Measurements from ENCODE around the gene PACSIN3. TPM values are rescaled to one million over a fixed set of nuclear protein-coding genes. Genes with fewer than 3 reads are reported as not detected.

Gene PACSIN3
- total and polyA plus RNA-seq, 2 of the 13 experiments (the other 11 are each of a cell fraction or from before 2014, with no cell fraction given) = 47.9 to 93.3 TPM

- TF ChIP-seq MEF2D (CRISPR knock-in tag; IDR thresholded peaks at IDR 0.05) = no peak
- TF ChIP-seq ZNF432 (CRISPR knock-in tag; IDR thresholded peaks at IDR 0.05; ENCODE audit: borderline replicate concordance) = no peak
- TF ChIP-seq HOMEZ (CRISPR knock-in tag; IDR thresholded peaks at IDR 0.05; ENCODE audit: low read depth) = 0 out of 2 replicates have a peak, but pooled peaks have one; percentile 26
- TF ChIP-seq TBP (CRISPR knock-in tag; IDR thresholded peaks at IDR 0.05) = no peak
- TF ChIP-seq TEAD3 (CRISPR knock-in tag; optimal IDR thresholded peaks at IDR 0.05; ENCODE audit: borderline replicate concordance) = no peak
- TF ChIP-seq ZNF639 (CRISPR knock-in tag; conservative IDR thresholded peaks at IDR 0.05) = peak; percentile 26; the same call in 1 of the 2 replicates
- TF ChIP-seq NFATC3 (CRISPR knock-in tag; IDR thresholded peaks at IDR 0.05) = no peak
- TF ChIP-seq ZBTB20 (CRISPR knock-in tag; IDR thresholded peaks at IDR 0.05; ENCODE audit: borderline replicate concordance, low read depth) = peak; percentile 54; the same call in 1 of the 2 replicates
- no peak for TF ChIP-seq SOX13 (IDR thresholded peaks at IDR 0.05)
- no peak; a peak in 1 of 4 replicates for TF ChIP-seq SOX13 (CRISPR knock-in tag; conservative IDR thresholded peaks at IDR 0.05 in 1 of 2, IDR thresholded peaks at IDR 0.05 in 1 of 2)
- TF ChIP-seq PHF21A (CRISPR knock-in tag; IDR thresholded peaks at IDR 0.05) = 0 out of 2 replicates have a peak, but pooled peaks have one; percentile 26
- peak; percentile 74 for TF ChIP-seq ATF1 (CRISPR knock-in tag; IDR thresholded peaks at IDR 0.05)
- peak; percentile 76; the same call in 1 of the 2 replicates for TF ChIP-seq ZNF281 (CRISPR knock-in tag; IDR thresholded peaks at IDR 0.05; ENCODE audit: borderline replicate concordance)
- no peak; the same call in 1 of the 2 replicates for TF ChIP-seq ZNF512 (CRISPR knock-in tag; IDR thresholded peaks at IDR 0.05)
- peak; percentile 95 for TF ChIP-seq RBM22 (optimal IDR thresholded peaks at IDR 0.05; ENCODE audit: low read length)
- TF ChIP-seq BRF2 (CRISPR knock-in tag; IDR thresholded peaks at IDR 0.05) = peak; percentile 53; the same call in 1 of the 2 replicates
- 0 out of 2 replicates have a peak, but pooled peaks have one; percentile 68 for TF ChIP-seq GTF3A (CRISPR knock-in tag; conservative IDR thresholded peaks at IDR 0.05)
- TF ChIP-seq KLF13 (CRISPR knock-in tag; IDR thresholded peaks at IDR 0.05) = no peak
Observed at GRCh38 chr11:47176328-47177228, 9.7 kb downstream of the PACSIN3 start, which contains the start of gene ARFGAP2 (continued).
